GM21423 (cell line): ENCODE results near the gene DNAJA4.

Experiments used
- ATAC-seq: cut with Tn5 transposase; IDR thresholded peaks from one replicate; pipeline ENCODE4 v1.9.1; 2021; ENCODE audit warnings: mild to moderate bottlenecking, moderate library complexity; ENCODE audit not compliant: unreplicated experiment

Gene DNAJA4

DNA sequence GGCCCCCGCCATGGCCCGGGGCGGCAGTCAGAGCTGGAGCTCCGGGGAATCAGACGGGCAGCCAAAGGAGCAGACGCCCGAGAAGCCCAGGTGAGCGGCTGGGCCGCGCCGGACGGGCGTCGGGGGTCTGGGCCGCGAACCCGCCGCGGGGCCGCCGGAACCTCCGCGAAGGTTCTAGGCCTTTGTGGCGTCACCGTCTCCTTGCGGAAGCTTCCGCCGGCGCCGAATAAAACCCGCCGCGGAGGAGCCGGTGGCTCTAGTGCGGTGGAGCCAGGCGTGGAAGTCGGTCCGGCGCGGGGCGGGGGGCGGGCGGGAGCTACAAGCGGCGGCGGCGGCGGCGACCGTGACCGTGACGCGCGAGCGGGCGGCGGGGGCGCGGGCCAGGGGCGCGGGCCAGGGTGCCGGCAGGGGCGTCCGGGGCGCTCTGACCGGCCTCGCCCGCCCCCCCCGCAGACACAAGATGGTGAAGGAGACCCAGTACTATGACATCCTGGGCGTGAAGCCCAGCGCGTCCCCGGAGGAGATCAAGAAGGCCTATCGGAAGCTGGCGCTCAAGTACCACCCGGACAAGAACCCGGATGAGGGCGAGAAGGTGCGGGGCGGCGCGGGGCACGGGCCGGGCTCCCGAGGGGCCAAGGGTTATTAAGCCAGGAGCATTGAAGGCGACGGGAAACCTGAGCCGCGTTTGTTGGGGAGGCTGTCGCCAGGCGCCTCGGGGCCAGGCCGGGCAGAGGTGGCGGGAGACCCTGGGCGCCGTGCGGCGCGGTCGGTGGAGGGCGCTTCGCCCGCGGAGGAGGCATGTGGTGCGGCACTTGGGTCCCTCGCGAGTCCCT is at the start of gene DNAJA4:
Gene DNAJA4 (plus strand): TSS at position 259 of the 833 bp plus-strand sequence. CDS start 202 bp downstream, at position 461.
- no peak for ATAC-seq

GRCh38 chr15:78216276-78217104 is 47.9 kb upstream of the DNAJA4 start:
- ATAC-seq, result no peak

DNA sequence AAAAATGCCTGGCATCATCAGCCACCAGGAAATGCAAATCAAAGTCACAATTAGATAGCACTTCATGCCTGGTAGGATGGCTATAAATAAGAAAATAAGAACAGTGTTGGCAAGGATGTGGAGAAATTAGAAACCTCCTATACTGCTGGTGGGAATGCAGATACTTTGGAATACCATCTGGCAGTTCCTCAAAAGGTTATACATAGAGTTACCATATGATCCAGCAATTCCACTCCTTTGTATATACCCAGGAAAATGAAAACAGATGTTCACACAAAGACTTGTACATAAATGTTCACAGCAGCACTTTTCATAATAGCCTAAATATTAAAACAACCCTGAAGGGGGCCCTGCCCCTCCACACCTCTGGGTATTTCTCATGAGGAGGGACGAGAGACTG is 43.6 kb upstream of the DNAJA4 start:
- no peak for ATAC-seq

- ATAC-seq, result no peak
These were observed 41.5 kb upstream of the DNAJA4 start for GRCh38 chr15:78222745-78223395.

- ATAC-seq, result no peak
These were observed 40.9 kb upstream of the DNAJA4 start for GRCh38 chr15:78223396-78224022.

GRCh38 chr15:78224023-78224411 is 40.3 kb upstream of the DNAJA4 start:
- no peak for ATAC-seq

- no peak for ATAC-seq
These were observed 38.4 kb upstream of the DNAJA4 start for GRCh38 chr15:78225783-78226541.

DNA sequence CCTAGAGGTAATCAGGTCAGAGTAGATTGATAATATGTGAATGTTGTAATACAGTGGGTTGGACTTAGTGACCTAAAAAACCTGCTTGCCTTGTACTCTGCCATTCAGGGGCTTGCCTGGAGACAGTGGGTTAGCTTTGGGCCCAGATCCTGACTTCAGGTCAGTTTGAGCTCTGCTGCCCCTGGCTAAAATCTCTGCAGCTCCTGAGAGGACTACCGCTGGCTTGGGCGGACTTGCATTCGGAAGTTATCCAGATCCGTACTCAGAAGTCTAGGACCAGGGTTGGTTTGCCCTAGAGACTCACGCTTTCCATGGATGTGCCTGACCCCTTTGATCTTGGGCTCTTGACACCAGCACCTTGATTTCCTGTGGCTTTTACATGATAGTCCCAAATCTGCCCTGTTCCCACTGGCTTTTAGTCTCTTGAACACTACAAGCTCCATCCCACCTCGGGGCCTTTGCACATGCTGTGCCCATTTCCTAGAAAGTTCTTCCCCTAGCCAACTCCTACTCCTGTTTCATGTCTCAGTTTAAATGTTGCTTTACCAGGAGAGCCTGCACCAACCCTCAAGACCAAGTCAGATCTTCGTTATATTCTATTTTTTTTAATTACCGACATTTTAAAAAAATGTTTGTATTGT is 35.9 kb upstream of the DNAJA4 start:
- ATAC-seq, result no peak

DNA sequence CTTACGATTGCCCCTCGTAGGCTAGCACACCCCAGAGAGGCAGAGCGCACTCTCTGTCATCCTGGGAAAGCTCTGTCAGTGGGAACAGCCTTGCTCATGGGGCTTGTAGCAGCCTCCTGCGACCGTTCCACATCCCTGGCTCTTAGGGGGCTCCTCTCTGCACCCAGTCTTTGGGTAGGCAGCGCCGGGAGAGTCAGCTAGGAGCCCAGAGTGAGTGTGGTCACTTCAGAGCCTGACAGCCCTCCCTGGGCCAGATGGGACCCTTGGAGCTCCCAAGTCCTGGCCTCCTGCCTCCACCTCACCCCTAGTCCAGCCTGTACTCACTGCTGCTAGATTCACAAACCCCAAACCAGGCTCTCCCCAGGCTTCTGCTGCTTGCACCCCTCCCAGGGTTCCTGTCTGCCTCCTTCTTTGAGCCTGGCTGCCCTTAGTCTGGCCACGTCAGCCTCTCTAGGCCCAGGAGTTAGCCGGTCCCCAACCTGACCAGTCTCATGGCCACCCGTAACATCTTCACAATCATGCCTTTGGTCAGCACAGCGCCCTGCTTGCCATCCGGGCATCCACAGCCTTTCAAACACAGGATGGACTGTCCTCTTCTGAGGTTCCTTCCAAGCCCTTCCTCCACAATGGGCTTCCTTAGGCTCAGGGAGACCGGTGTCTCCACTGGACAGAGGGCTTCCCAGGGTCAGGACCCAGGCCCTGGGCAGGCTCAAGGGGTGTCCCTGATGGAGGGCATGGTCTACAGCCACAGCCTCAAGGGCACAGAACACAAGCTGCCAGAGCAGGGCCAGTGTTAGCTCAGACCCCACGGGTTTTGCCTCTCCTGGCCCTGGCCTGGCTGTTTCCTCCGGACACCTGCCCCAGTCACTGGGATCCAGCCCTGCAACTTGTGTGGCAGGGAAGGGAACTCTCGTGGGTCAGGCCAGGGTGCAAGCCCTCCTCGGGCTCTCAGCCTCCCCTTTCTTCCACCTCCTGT is 34.6 kb upstream of the DNAJA4 start:
- ATAC-seq, result no peak

GRCh38 chr15:78232951-78233350 is 31.4 kb upstream of the DNAJA4 start:
- no peak for ATAC-seq

DNA sequence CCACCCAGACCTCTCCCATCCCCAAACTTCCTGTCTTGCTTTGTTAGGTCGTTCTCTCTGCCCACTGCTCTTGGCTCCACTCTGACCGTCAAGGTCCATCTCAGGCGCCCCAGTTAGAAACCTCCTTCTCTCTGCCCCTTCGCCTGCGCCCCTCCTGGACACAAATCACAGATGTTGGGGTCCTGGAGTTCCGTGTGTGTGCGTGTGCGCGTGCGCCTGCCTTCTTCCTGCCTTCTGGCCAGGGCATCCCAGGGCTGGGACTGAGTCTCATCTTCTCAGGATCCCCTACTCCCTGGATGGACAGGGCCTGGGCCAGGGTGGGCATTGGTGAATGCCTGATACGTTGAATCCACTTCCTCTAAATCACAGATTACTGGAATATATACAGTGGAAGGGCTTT is 30.9 kb upstream of the DNAJA4 start:
- ATAC-seq, result no peak

GRCh38 chr15:78234515-78235040 is 29.8 kb upstream of the DNAJA4 start, which contains the start of gene ACSBG1:
Gene ACSBG1, minus strand, starts transcription at chr15:78234565. Its CDS starts 64 bp downstream, at chr15:78234501.
- no peak for ATAC-seq

- no peak for ATAC-seq
These were observed 27.9 kb upstream of the DNAJA4 start for GRCh38 chr15:78236491-78236890.

DNA sequence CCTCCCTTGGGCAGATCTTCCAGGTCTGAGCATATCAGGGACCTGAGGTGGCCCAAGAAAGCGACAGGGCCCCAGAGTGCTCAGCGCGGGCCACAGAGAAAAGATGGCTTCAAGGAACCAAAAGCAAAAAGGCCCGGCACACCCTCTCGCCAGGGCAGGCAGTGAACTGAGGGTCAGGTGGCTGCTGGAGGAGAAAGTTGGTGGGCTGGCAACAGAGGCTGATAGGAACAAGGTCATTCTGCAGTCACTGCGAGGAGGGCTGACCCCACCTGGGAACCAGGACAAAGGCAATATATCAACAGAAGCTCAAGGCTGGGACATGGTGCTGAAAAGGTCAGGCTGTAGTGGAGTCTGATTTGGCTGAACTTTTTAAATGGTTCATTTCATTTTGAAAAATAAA is 27.2 kb upstream of the DNAJA4 start:
- ATAC-seq, result no peak

- ATAC-seq, result no peak
These were observed 24.6 kb upstream of the DNAJA4 start for GRCh38 chr15:78239811-78240210.

DNA sequence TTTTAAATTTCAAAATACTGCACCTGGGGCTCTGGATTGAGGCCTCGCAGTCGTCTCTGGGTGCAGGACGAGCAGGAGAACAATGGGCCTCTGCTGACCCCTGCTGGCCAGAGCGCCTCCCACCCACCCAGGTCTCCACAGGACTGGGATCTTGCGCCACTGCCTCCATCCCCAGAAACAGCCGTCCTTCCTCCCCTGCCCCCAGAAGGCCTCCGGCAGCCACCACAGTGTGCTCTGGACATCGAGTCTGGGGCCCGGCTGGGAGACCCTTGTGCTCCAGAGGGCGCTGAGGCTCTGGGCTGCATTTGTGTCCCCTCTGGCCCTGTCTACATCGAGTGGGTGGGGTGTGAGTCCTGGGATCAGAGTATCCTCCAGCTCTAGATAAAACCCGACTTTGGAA is 23.3 kb upstream of the DNAJA4 start:
- ATAC-seq, result peak; percentile 43

DNA sequence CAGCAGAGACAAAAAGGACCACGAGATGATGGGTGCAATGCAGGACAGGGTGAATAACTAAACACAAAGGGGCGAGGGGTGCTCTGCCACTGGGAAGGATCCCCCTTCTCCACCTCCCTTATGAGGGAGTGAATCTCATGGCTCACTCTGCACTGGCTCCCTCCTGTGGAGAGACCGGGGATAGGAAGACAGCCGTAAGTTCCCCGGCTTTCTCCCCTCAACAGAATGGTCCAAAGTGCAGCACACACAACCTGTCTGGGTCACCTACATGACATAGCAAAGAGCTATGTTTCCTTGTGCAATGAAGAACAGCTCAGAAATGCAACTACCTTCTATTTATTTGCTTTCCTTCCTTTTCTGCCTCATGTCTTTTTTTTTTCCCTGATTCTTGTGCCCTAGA is 22.2 kb upstream of the DNAJA4 start:
- ATAC-seq, result no peak

DNA sequence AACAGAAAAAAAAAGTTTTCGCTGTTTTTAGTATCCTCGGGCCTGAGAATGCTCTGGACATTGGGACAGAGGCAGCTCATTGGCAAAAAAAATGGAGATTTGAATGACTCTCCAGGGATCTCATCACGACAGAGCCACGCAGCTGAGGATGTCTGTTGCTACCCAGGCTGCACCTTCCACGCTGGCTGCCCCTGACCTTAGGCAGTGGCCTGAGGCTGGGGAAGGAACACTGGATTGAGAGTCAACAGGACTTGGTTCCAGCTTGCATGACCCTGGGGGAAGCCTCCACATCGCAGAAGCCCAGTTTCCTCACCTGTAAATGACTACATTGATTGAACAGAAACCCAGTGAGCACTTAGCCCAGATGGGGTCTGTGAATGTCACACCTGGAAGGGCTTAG is 21.3 kb upstream of the DNAJA4 start:
- no peak for ATAC-seq
